Neutrophil (primary cell): ENCODE data around the gene SLC30A3.

Experiments
- H3K27ac ChIP-seq: fragments of 200-600 bp; sonication (generic); 2 replicates; pipeline ENCODE4 v1.5.1; 2016; ENCODE audit warnings: mild to moderate bottlenecking, moderate library complexity
- H3K27me3 ChIP-seq: fragments of 200-600 bp; sonication (generic); 2 replicates; pipeline ENCODE4 v1.6.0; 2016; ENCODE audit warnings: mild to moderate bottlenecking
- H3K36me3 ChIP-seq: fragments of 200-600 bp; sonication (generic); 2 replicates; pipeline ENCODE4 v1.5.1; 2017
- H3K4me1 ChIP-seq, 2 experiments: fragments of 200-600 bp in 1 of 2; sonication (generic) in 1 of 2; 1 replicate in 1 of 2; 2 replicates in 1 of 2; pipeline versions ENCODE4 v1.5.1 to v1.6.1; 2013 to 2016; ENCODE audit warnings: low read depth in 1 of 2, low read length in 1 of 2, mild to moderate bottlenecking in 1 of 2, moderate library complexity in 1 of 2; ENCODE audit not compliant: control insufficient read depth in 1 of 2, insufficient read depth in 1 of 2
- H3K4me3 ChIP-seq, 2 experiments: fragments of 200-600 bp in 1 of 2; sonication (generic) in 1 of 2; 1 replicate in 1 of 2; 2 replicates in 1 of 2; pipeline ENCODE4 v1.5.1; 2013 to 2016; ENCODE audit warnings: low read depth in 1 of 2, low read length in 1 of 2, mild to moderate bottlenecking in 1 of 2, moderate library complexity in 1 of 2
- H3K9me3 ChIP-seq: fragments of 200-600 bp; sonication (generic); 2 replicates; pipeline ENCODE4 v1.5.1; 2016
- TF ChIP-seq, protein P1 (sequence below): fragments of 200-600 bp; sonication (generic); IDR thresholded peaks from 2 replicates; pipeline ENCODE4 v1.5.1; 2016; ENCODE audit warnings: antibody characterized with exemption

SLC30A3 gene

DNA sequence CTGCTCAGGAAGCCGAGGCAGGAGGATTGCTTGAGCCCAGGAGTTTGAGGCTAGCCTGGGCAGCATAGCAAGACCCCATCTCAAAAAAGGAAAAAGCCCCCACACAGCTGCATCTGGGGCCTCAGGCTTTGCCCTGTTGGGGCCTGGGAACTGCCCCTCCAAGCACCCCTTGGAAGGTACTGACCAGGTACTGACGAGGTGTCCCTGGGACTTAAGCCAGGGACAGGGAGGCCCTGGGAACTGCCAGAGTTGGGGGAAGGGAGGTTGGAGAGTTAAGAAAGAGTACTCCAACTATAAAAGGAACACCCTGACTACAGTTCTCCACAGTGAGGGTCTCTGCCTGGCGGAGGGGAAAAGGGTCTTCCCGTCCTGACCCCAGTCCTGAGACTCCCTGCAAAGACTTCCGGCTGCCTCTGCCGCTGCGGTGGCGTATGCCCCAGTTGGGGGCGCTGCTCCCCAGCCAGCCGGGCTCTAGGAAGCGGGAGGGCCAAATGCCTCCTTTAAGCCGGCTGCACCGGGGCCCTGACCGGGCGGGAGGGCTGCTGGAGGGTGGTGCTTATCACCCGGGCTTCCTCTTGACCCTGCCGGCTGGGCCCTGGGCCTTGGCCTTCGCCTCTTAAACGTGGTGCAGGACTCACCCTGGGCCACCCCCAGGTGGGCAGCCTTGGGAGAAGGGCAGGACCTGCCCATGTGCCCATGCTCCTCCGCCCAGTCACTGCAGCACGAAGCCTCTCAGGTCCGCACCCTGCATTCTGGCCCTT lies 12.8 kb downstream of the SLC30A3 start:
- Histone ChIP-seq H3K4me3 (no peak overlapping the region), H3K9me3 (no peaks in the 10 kb centered on the region), H3K27me3 (peaks cover 46% of the 10 kb centered on the region), H3K36me3 (no peaks in the 10 kb centered on the region), H3K4me1 (no peaks in the 10 kb centered on the region), H3K27ac (no peak overlapping the region)
- TF ChIP-seq, protein P1, sequence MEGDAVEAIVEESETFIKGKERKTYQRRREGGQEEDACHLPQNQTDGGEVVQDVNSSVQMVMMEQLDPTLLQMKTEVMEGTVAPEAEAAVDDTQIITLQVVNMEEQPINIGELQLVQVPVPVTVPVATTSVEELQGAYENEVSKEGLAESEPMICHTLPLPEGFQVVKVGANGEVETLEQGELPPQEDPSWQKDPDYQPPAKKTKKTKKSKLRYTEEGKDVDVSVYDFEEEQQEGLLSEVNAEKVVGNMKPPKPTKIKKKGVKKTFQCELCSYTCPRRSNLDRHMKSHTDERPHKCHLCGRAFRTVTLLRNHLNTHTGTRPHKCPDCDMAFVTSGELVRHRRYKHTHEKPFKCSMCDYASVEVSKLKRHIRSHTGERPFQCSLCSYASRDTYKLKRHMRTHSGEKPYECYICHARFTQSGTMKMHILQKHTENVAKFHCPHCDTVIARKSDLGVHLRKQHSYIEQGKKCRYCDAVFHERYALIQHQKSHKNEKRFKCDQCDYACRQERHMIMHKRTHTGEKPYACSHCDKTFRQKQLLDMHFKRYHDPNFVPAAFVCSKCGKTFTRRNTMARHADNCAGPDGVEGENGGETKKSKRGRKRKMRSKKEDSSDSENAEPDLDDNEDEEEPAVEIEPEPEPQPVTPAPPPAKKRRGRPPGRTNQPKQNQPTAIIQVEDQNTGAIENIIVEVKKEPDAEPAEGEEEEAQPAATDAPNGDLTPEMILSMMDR, result no peak

DNA sequence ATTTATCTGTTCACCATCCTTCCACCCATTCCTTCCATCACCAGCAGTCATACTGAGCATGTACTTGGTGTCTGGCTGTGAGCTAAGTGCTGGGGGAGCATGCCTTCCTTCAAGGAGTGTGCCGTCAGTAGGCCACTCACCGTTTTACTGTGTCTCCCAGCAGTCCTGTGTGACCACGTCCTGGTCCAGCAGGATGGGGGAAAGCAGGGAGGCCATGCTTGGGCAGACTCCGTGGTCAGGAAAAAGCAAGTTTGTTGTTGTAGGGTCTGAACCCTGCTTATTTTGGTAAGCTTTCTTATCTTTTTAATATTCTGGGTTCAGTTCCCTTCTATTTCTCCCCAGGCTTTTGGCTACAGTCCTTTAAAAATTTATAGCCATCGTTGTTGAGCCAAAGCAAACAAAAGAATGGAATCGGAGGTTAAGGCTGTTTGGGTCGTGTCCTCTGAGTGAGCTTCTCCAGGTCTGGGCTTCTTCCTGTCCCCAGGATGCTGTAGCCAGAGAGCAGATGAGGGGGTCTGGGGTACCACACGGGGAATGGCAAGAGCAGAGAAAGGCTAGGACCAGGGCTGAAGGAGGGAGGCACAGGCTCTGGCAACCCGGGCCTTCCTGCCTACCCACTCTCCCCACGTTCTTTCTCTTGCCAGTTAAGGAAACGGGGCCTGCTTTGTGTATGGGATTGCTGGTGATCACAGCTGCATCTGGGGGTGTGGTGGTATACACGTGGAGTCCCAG lies 13.5 kb downstream of the SLC30A3 start:
- Histone ChIP-seq H3K27me3 (peaks cover 39% of the 10 kb centered on the region), H3K27ac (no peak overlapping the region), H3K36me3 (peaks cover 4% of the 10 kb centered on the region), H3K9me3 (no peaks in the 10 kb centered on the region), H3K4me3 (no peak overlapping the region), H3K4me1 (no peaks in the 10 kb centered on the region)
- TF ChIP-seq, protein P1, result no peak

DNA sequence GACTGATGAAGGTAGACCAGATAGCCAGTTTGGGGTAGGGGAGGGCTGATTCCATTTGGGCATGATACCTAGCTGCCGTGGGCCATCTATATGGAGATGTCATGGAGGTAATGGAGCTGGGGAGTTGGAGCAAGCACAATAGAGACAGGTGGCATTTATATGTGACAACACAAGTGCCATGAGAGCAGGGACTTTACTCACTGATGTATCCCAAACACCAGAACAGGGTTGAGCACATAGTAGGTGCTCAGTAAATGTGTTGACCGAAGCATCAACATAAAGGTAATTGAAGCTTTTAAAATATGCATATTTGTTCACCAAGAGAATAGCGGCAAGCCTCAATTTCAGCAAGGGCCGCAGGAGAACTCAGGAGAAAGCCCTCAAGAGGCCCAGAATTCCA lies 15.0 kb downstream of the SLC30A3 start:
- Histone ChIP-seq H3K27ac (no peak overlapping the region), H3K36me3 (peaks cover 19% of the 10 kb centered on the region), H3K27me3 (peaks cover 32% of the 10 kb centered on the region), H3K4me3 (no peak overlapping the region), H3K4me1 (no peaks in the 10 kb centered on the region), H3K9me3 (no peaks in the 10 kb centered on the region)
- TF ChIP-seq, protein P1, result no peak

DNA sequence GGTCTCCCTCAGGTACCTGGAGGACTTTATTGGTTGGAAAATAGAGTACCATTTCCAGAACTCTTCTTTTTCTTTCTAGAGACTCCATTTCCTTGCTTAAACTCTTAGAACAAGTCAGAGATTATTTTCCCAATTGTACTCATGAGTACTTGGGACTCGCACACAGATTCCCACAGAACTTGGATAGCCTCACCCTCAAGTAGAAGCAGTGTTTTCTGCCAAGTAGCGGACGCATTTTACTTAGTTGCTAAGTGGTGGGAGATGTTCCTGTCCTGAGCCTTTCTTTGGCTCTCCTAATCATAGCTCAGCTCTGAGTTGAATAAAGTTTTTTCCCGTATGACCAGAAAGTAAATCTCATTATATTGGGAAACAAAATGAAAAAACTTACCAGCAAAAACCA lies 17.2 kb downstream of the SLC30A3 start:
- no peak overlapping the region for H3K27ac ChIP-seq
- H3K4me3 ChIP-seq, result no peak overlapping the region
- H3K4me1 ChIP-seq, result no peaks in the 10 kb centered on the region
- H3K36me3 ChIP-seq, result peaks cover 41% of the 10 kb centered on the region
- H3K27me3 ChIP-seq, result peaks cover 18% of the 10 kb centered on the region
- H3K9me3 ChIP-seq, result no peaks in the 10 kb centered on the region
- TF ChIP-seq, protein P1, result no peak

DNA sequence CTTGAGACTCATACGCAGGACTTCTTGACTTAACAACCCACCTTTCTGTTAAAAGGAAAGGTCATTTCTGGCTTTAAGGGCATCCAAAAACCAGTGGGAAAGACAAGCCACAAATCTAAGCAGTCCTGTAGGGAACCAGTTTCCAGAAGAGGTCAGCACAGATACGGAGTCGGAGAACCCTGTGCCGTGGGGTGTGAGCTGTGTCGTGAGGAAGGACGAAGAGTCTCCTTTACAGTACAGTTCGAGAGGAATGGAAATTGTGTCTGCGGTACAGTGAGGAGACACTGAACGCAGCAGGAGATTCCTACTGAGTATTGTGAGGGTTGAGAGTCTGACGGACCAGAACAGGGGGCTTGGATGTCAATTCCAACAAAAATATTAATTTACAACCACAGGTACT lies 17.7 kb downstream of the SLC30A3 start:
- Histone ChIP-seq H3K36me3 (peaks cover 46% of the 10 kb centered on the region), H3K27ac (no peak overlapping the region), H3K27me3 (peaks cover 13% of the 10 kb centered on the region), H3K4me1 (no peaks in the 10 kb centered on the region), H3K9me3 (no peaks in the 10 kb centered on the region), H3K4me3 (no peak overlapping the region)
- TF ChIP-seq, protein P1, result no peak
